OCI-LY3 (cell line): Measurements from ENCODE around the gene EEF2K.

ENCODE experiments used
- EZH2phosphoT487 ChIP-seq: fragments of 200-600 bp; shearing (Covaris generic); IDR thresholded peaks from 2 replicates; pipeline ENCODE4 v1.6.1; 2018; ENCODE audit warnings: antibody characterized with exemption, mixed run types, low read depth
- TF ChIP-seq, protein P1 (sequence below): fragments of 200-600, 300-600 bp; sonication (generic); IDR thresholded peaks from 2 replicates; pipeline ENCODE4 v1.5.1; 2014; ENCODE audit warnings: antibody characterized with exemption, low read length, low read depth

DNA sequence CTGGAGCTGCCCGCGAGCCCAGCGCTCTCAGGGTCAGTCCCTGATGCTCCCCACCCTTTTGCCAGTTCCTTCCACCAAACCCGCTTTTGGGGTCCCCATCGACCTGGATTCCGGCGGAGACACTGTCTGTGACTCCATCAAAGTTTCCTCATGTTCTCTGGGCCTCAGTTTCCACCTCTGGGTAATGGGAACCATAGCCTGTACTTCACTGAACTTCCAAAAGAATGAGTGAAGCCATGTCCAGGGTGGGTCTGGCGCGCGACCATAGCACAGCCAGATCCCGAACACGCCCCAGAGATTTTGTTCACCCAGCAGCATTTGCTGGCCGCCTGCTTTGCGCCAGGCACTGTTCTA lies 43.4 kb upstream of the EEF2K start:
- TF ChIP-seq, protein P1, sequence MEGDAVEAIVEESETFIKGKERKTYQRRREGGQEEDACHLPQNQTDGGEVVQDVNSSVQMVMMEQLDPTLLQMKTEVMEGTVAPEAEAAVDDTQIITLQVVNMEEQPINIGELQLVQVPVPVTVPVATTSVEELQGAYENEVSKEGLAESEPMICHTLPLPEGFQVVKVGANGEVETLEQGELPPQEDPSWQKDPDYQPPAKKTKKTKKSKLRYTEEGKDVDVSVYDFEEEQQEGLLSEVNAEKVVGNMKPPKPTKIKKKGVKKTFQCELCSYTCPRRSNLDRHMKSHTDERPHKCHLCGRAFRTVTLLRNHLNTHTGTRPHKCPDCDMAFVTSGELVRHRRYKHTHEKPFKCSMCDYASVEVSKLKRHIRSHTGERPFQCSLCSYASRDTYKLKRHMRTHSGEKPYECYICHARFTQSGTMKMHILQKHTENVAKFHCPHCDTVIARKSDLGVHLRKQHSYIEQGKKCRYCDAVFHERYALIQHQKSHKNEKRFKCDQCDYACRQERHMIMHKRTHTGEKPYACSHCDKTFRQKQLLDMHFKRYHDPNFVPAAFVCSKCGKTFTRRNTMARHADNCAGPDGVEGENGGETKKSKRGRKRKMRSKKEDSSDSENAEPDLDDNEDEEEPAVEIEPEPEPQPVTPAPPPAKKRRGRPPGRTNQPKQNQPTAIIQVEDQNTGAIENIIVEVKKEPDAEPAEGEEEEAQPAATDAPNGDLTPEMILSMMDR: no peak
- no peak for TF ChIP-seq EZH2phosphoT487
